Neural progenitor cell (in vitro differentiated cells): Measurements from ENCODE around the gene TXNDC5.

Experiments
- EZH2 ChIP-seq: fragments of 200-600 bp; sonication (generic); IDR thresholded peaks from 2 replicates; pipeline ENCODE4 v1.6.1; 2017; ENCODE audit warnings: antibody characterized with exemption, mild to moderate bottlenecking, moderate library complexity
- EZH2phosphoT487 ChIP-seq: fragments of 200-600 bp; sonication (generic); IDR thresholded peaks from 2 replicates; pipeline ENCODE4 v1.6.1; 2017; ENCODE audit warnings: antibody characterized with exemption
- TF ChIP-seq, protein P1 (sequence below): fragments of 200-600 bp; sonication (generic); IDR thresholded peaks from 2 replicates; pipeline ENCODE4 v1.5.1; 2017; ENCODE audit warnings: antibody characterized with exemption, mild to moderate bottlenecking

DNA sequence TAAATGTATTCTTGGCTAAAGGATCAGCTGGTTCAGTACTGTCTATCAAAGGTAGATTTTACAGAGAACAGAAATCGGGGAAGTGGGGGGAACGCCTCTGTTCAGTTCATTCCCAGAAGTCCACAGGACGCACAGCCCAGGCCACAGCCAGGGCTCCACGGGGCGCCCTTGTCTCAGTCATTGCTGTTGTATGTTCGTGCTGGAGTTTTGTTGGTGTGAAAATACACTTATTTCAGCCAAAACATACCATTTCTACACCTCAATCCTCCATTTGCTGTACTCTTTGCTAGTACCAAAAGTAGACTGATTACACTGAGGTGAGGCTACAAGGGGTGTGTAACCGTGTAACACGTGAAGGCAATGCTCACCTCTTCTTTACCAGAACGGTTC lies 29.9 kb downstream of the TXNDC5 start:
- TF ChIP-seq, protein P1, sequence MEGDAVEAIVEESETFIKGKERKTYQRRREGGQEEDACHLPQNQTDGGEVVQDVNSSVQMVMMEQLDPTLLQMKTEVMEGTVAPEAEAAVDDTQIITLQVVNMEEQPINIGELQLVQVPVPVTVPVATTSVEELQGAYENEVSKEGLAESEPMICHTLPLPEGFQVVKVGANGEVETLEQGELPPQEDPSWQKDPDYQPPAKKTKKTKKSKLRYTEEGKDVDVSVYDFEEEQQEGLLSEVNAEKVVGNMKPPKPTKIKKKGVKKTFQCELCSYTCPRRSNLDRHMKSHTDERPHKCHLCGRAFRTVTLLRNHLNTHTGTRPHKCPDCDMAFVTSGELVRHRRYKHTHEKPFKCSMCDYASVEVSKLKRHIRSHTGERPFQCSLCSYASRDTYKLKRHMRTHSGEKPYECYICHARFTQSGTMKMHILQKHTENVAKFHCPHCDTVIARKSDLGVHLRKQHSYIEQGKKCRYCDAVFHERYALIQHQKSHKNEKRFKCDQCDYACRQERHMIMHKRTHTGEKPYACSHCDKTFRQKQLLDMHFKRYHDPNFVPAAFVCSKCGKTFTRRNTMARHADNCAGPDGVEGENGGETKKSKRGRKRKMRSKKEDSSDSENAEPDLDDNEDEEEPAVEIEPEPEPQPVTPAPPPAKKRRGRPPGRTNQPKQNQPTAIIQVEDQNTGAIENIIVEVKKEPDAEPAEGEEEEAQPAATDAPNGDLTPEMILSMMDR = no peak
- TF ChIP-seq EZH2 = no peak
- no peak for TF ChIP-seq EZH2phosphoT487
